DOHH2 (cell line): Measurements from ENCODE around the gene HPCA.

Experiments
- CTCF ChIP-seq: fragments of 200-600 bp; sonication (generic); IDR thresholded peaks from one replicate; pipeline ENCODE4 v1.5.1; 2014; ENCODE audit warnings: antibody characterized with exemption, mild to moderate bottlenecking, low read depth, low read length; ENCODE audit not compliant: poor library complexity, severe bottlenecking
- EZH2phosphoT487 ChIP-seq: fragments of 200-600 bp; sonication (generic); IDR thresholded peaks from 2 replicates; pipeline ENCODE4 v1.6.1; 2017; ENCODE audit warnings: borderline replicate concordance, mild to moderate bottlenecking, antibody characterized with exemption, low read length, moderate library complexity, mixed read lengths

GRCh38 chr1:32893198-32894018 lies 7.1 kb downstream of the HPCA start:
- TF ChIP-seq CTCF (no peak), EZH2phosphoT487 (no peak)
